OCI-LY1 (cell line): ENCODE results near the gene TIGIT.

ENCODE experiments used
- H2AFZ ChIP-seq: fragments of 200-600 bp; sonication (generic), shearing (Covaris generic); 2 replicates; pipeline ENCODE4 v1.6.0; 2014; ENCODE audit warnings: antibody characterized with exemption, mild to moderate bottlenecking, low read length
- H3F3A ChIP-seq: fragments of 200-600 bp; sonication (generic), shearing (Covaris generic); 2 replicates; pipeline ENCODE4 v1.6.0; 2014; ENCODE audit warnings: mild to moderate bottlenecking, antibody characterized with exemption, low read length, moderate library complexity; ENCODE audit not compliant: insufficient read depth
- H3K27ac ChIP-seq: fragments of 200-600 bp; sonication (generic); 2 replicates; pipeline ENCODE4 v1.5.1; 2014; ENCODE audit warnings: low read length, mixed run types, mild to moderate bottlenecking, low read depth; ENCODE audit not compliant: poor library complexity, severe bottlenecking
- H3K27me3 ChIP-seq: fragments of 200-600 bp; sonication (generic); 2 replicates; pipeline ENCODE4 v1.6.0; 2014; ENCODE audit warnings: antibody characterized with exemption, mild to moderate bottlenecking, low read length, moderate library complexity; ENCODE audit not compliant: insufficient read depth
- H3K36me3 ChIP-seq: fragments of 200-600 bp; sonication (generic); 2 replicates; pipeline ENCODE4 v1.6.1; 2014; ENCODE audit warnings: mild to moderate bottlenecking, antibody characterized with exemption, low read length, moderate library complexity, mixed read lengths; ENCODE audit not compliant: insufficient read depth
- H3K4me1 ChIP-seq: fragments of 200-600 bp; sonication (generic); 2 replicates; pipeline ENCODE4 v1.5.1; 2014; ENCODE audit warnings: mild to moderate bottlenecking, low read length, moderate library complexity; ENCODE audit not compliant: insufficient read depth, severe bottlenecking
- H3K4me2 ChIP-seq: fragments of 200-600 bp; sonication (generic), shearing (Covaris generic); 2 replicates; pipeline ENCODE4 v1.6.1; 2014; ENCODE audit warnings: low read length
- H3K4me3 ChIP-seq: fragments of 200-600 bp; sonication (generic); 2 replicates; pipeline ENCODE4 v1.5.1; 2014; ENCODE audit warnings: low read length, low read depth, mild to moderate bottlenecking, mixed read lengths; ENCODE audit not compliant: poor library complexity, severe bottlenecking
- H3K79me2 ChIP-seq: fragments of 200-600 bp; shearing (Covaris generic); 2 replicates; pipeline ENCODE4 v1.6.1; 2016; ENCODE audit warnings: mixed run types, low read length, mixed read lengths; ENCODE audit not compliant: insufficient read depth
- H3K9ac ChIP-seq: fragments of 200-600 bp; sonication (generic), shearing (Covaris generic); 2 replicates; pipeline ENCODE4 v1.6.1; 2014; ENCODE audit warnings: mild to moderate bottlenecking, low read length, mixed read lengths
- H3K9me2 ChIP-seq: fragments of 200-600 bp; sonication (generic), shearing (Covaris generic); 2 replicates; pipeline ENCODE4 v1.6.1; 2014; ENCODE audit warnings: low read depth, mild to moderate bottlenecking, low read length, mixed read lengths
- H3K9me3 ChIP-seq: fragments of 200-600 bp; shearing (Covaris generic); 2 replicates; pipeline ENCODE4 v1.6.1; 2014; ENCODE audit warnings: low read length, mixed read lengths
- H4K20me1 ChIP-seq: fragments of 200-600 bp; sonication (generic), shearing (Covaris generic); 2 replicates; pipeline ENCODE4 v1.6.0; 2016; ENCODE audit warnings: mild to moderate bottlenecking, low read length; ENCODE audit not compliant: insufficient read depth
- CTCF ChIP-seq: fragments of 200-600 bp; sonication (generic), shearing (Covaris generic); IDR thresholded peaks from 2 replicates; pipeline ENCODE4 v1.5.1; 2017; ENCODE audit warnings: mild to moderate bottlenecking, antibody characterized with exemption, low read length, moderate library complexity, mixed read lengths
- EZH2 ChIP-seq: fragments of 200-600 bp; sonication (generic), shearing (Covaris generic); IDR thresholded peaks from 2 replicates; pipeline ENCODE4 v1.8.0; 2017; ENCODE audit warnings: borderline replicate concordance, mixed run types, mild to moderate bottlenecking, antibody characterized with exemption, low read length, moderate library complexity, mixed read lengths

Gene TIGIT

GRCh38 chr3:114313426-114313825 lies 19.6 kb downstream of the TIGIT start:
- Histone ChIP-seq H2AFZ (no peak overlapping the region), H3K4me1 (peaks cover 9% of the 10 kb centered on the region), H3K9me2 (no peaks in the 10 kb centered on the region), H3K4me3 (no peak overlapping the region), H3K9ac (no peak overlapping the region), H3K9me3 (no peaks in the 10 kb centered on the region), H3K36me3 (no peaks in the 10 kb centered on the region), H3K79me2 (no peaks in the 10 kb centered on the region), H3K27ac (no peak overlapping the region), H4K20me1 (no peaks in the 10 kb centered on the region), H3F3A (no peaks in the 10 kb centered on the region), H3K27me3 (no peaks in the 10 kb centered on the region), H3K4me2 (no peak overlapping the region)
- TF ChIP-seq CTCF = no peak

- no peak overlapping the region for H3K4me2 ChIP-seq
- H3K27me3 ChIP-seq = no peaks in the 10 kb centered on the region
- no peak overlapping the region for H3K9ac ChIP-seq
- H3K4me3 ChIP-seq = no peak overlapping the region
- no peaks in the 10 kb centered on the region for H3K79me2 ChIP-seq
- no peak overlapping the region for H2AFZ ChIP-seq
- H3K36me3 ChIP-seq = no peaks in the 10 kb centered on the region
- peaks cover under 1% of the 10 kb centered on the region for H3K4me1 ChIP-seq
- no peak overlapping the region for H3K27ac ChIP-seq
- no peaks in the 10 kb centered on the region for H3K9me2 ChIP-seq
- no peaks in the 10 kb centered on the region for H3K9me3 ChIP-seq
- no peak for TF ChIP-seq CTCF
- no peaks in the 10 kb centered on the region for H3F3A ChIP-seq
- H4K20me1 ChIP-seq = no peaks in the 10 kb centered on the region
Measured at GRCh38 chr3:114314282-114314681, 20.5 kb downstream of the TIGIT start.

GRCh38 chr3:114318295-114318694 lies 24.5 kb downstream of the TIGIT start:
- Histone ChIP-seq H3K9me3 (no peaks in the 10 kb centered on the region), H3K9me2 (no peaks in the 10 kb centered on the region), H3K4me1 (no peaks in the 10 kb centered on the region), H3K9ac (no peak overlapping the region), H3K4me3 (no peak overlapping the region), H3K27ac (no peak overlapping the region), H3K36me3 (no peaks in the 10 kb centered on the region), H3K27me3 (no peaks in the 10 kb centered on the region), H2AFZ (no peak overlapping the region), H3K4me2 (no peak overlapping the region), H4K20me1 (no peaks in the 10 kb centered on the region), H3F3A (no peaks in the 10 kb centered on the region), H3K79me2 (no peaks in the 10 kb centered on the region)
- TF ChIP-seq EZH2 (no peak), CTCF (no peak)
